ENCODE data around the gene TNP1. TPM values are rescaled to one million over a fixed set of nuclear protein-coding genes. Genes with fewer than 3 reads are reported as not detected.

TNP1 gene
- total RNA-seq, 4 donors from 2014 or later, result not detected

GRCh38 chr2:216866515-216867095 is 6.7 kb upstream of the TNP1 start:
- ATAC-seq (ENCODE audit: low FRiP score) (no peak), DNase-seq (ENCODE audit: low spot score) (no peak)
- no peak for TF ChIP-seq CTCF (IDR thresholded peaks at IDR 0.05)

GRCh38 chr2:216865658-216866057 is 5.8 kb upstream of the TNP1 start:
- no peak for TF ChIP-seq CTCF (IDR thresholded peaks at IDR 0.05)
- no peak for ATAC-seq (ENCODE audit: low FRiP score)
- no peak for DNase-seq (ENCODE audit: low spot score)

GRCh38 chr2:216863946-216864345 is 4.1 kb upstream of the TNP1 start:
- no peak for TF ChIP-seq CTCF (IDR thresholded peaks at IDR 0.05)
- no peak for ATAC-seq (ENCODE audit: low FRiP score)
- DNase-seq (ENCODE audit: low spot score), result no peak

- DNase-seq (ENCODE audit: low spot score) (no peak), ATAC-seq (ENCODE audit: low FRiP score) (no peak)
- no peak for TF ChIP-seq CTCF (IDR thresholded peaks at IDR 0.05)
These were observed 2.9 kb upstream of the TNP1 start for GRCh38 chr2:216862628-216863398.

GRCh38 chr2:216860426-216861137 is 718 bp upstream of the TNP1 start:
- no peak for TF ChIP-seq CTCF (IDR thresholded peaks at IDR 0.05)
- DNase-seq (ENCODE audit: low spot score), result no peak
- peak; percentile 73 for ATAC-seq (ENCODE audit: low FRiP score)

GRCh38 chr2:216858312-216858711 is 1.6 kb downstream of the TNP1 start:
- no peak for ATAC-seq (ENCODE audit: low FRiP score)
- no peak for TF ChIP-seq CTCF (IDR thresholded peaks at IDR 0.05)
- no peak for DNase-seq (ENCODE audit: low spot score)

Measured in omental fat pad (tissue), 4 donors.